NB4 (cell line): ENCODE results near the gene WFIKKN1.

Source experiments
- CTCF ChIP-seq: IDR thresholded peaks from one replicate; pipeline ENCODE4 v1.5.1; 2012; ENCODE audit warnings: low read depth, low read length
- MAX ChIP-seq: IDR thresholded peaks from 2 replicates; pipeline ENCODE4 v1.6.1; 2011; ENCODE audit warnings: low read depth, low read length

GRCh38 chr16:658679-659571, 28.1 kb downstream of the WFIKKN1 start:
- TF ChIP-seq CTCF = no peak
- no peak for TF ChIP-seq MAX
